GM12878 (cell line): ENCODE data around the gene SLC34A1. TPM values are rescaled to one million over a fixed set of nuclear protein-coding genes. Genes with fewer than 3 reads are reported as not detected.

Source experiments
- ATAC-seq: fragments of 200-7000 bp; cut with Tn5 transposase; 3 replicates; pipeline ENCODE4 v1.9.1; 2020; ENCODE audit warnings: mild to moderate bottlenecking, moderate library complexity
- BruUV-seq: library from RNA; stranded (reverse); fragments of 400-500 nt; replicated peaks from 2 replicates; lab custom pipeline; 2021; lab: Mats Ljungman, UMichigan
- CTCF ChIA-PET: fragments of 300-600 bp; sonication (Branson Sonifier 250); formaldehyde crosslinking; extraction: SDS; loops from one replicate; lab custom pipeline; 2021; ENCODE audit warnings: inconsistent platforms; lab: Yijun Ruan, JAX
- POLR2A ChIA-PET: fragments of 350-600 bp; formaldehyde crosslinking; extraction: SDS; loops from one replicate; lab custom pipeline; 2021; ENCODE audit warnings: inconsistent platforms; lab: Charles Lee
- RAD21 ChIA-PET: fragments of 300-600 bp; sonication (Branson Sonifier 250); formaldehyde crosslinking; loops from one replicate; lab custom pipeline; 2023; ENCODE audit warnings: antibody characterized with exemption; ENCODE audit not compliant: unreplicated experiment; lab: Charles Lee
- SMC1A ChIA-PET: fragments of 300-600 bp; sonication (Branson Sonifier 250); formaldehyde crosslinking; loops from one replicate; lab custom pipeline; 2023; ENCODE audit not compliant: unreplicated experiment, uncharacterized antibody; lab: Charles Lee
- DNase-seq: peaks from one replicate; pipeline ENCODE4 v3.0.0-alpha.2; 2011; ENCODE audit warnings: low read depth, low spot score
- FAIRE-seq: peaks from 3 replicates; lab custom pipeline; 2011; peaks lifted over from hg19 to GRCh38; lab: Jason Lieb, UNC
- H2AFZ ChIP-seq: 2 replicates; pipeline ENCODE4 v1.6.0; 2011; ENCODE audit warnings: low read depth, low read length, control low read depth; ENCODE audit not compliant: control insufficient read depth
- H3K27ac ChIP-seq: 2 replicates; pipeline ENCODE4 v1.5.1; 2011; ENCODE audit warnings: control low read depth; ENCODE audit not compliant: control insufficient read depth, insufficient read depth
- H3K27me3 ChIP-seq, 2 experiments: replicated peaks in 1 of 2; 2 replicates each; pipeline versions ENCODE4 v1.6.0 to v1.6.1; 2011; ENCODE audit warnings: low read length in 1 of 2; ENCODE audit not compliant: control insufficient read depth in 2 of 2, insufficient read depth in 2 of 2
- H3K36me3 ChIP-seq, 2 experiments: 2 replicates each; pipeline ENCODE4 v1.5.1; 2011; ENCODE audit warnings: low read length in 1 of 2; ENCODE audit not compliant: control insufficient read depth in 2 of 2, insufficient read depth in 2 of 2
- H3K4me1 ChIP-seq: 2 replicates; pipeline ENCODE4 v1.6.1; 2011; ENCODE audit warnings: mild to moderate bottlenecking, low read length, moderate library complexity, mixed read lengths; ENCODE audit not compliant: control insufficient read depth, insufficient read depth
- H3K4me2 ChIP-seq: 2 replicates; pipeline ENCODE4 v1.6.0; 2011; ENCODE audit warnings: control low read depth; ENCODE audit not compliant: control insufficient read depth, insufficient read depth
- H3K4me3 ChIP-seq: fragments of 200-600 bp; sonication (generic); 2 replicates; pipeline ENCODE4 v1.5.1; 2016
- H3K79me2 ChIP-seq: 2 replicates; pipeline ENCODE4 v1.6.0; 2011; ENCODE audit warnings: low read length; ENCODE audit not compliant: control insufficient read depth, insufficient read depth
- H3K9ac ChIP-seq: 2 replicates; pipeline ENCODE4 v1.8.0; 2011; ENCODE audit warnings: low read length, control low read depth, mixed read lengths; ENCODE audit not compliant: control insufficient read depth, insufficient read depth
- H3K9me3 ChIP-seq: replicated peaks from 3 replicates; pipeline ENCODE4 v1.5.1; 2011; ENCODE audit warnings: mild to moderate bottlenecking, low read length; ENCODE audit not compliant: control insufficient read depth, insufficient read depth
- H4K20me1 ChIP-seq: 2 replicates; pipeline ENCODE4 v1.6.0; 2011; ENCODE audit not compliant: control insufficient read depth, insufficient read depth
- IKZF1 ChIP-seq: fragments of 450-650 bp; conservative IDR thresholded peaks from 2 replicates; pipeline ENCODE4 v1.6.1; 2017; ENCODE audit warnings: antibody characterized with exemption, mild to moderate bottlenecking
- MTA2 ChIP-seq: fragments of 450-650 bp; IDR thresholded peaks from 2 replicates; pipeline ENCODE4 v1.6.1; 2016; ENCODE audit warnings: low read depth, mild to moderate bottlenecking, moderate library complexity
- MTA3 ChIP-seq: IDR thresholded peaks from 2 replicates; pipeline ENCODE4 v1.6.1; 2012; ENCODE audit warnings: low read length, inconsistent platforms, borderline replicate concordance
- PML ChIP-seq: IDR thresholded peaks from 2 replicates; pipeline ENCODE4 v1.6.1; 2012; ENCODE audit warnings: low read length, inconsistent platforms
- POLR2A ChIP-seq: IDR thresholded peaks from 2 replicates; pipeline ENCODE4 v1.6.1; 2011; ENCODE audit warnings: low read depth, mild to moderate bottlenecking, low read length
- SIN3A ChIP-seq: IDR thresholded peaks from 2 replicates; pipeline ENCODE4 v1.6.1; 2012; ENCODE audit warnings: low read depth, low read length, improper control_type of control experiment
- WGBS: methylation state at CpG from one replicate; pipeline ENCODE4 v1.1.6; 2016; ENCODE audit warnings: low lambda C conversion rate; ENCODE audit not compliant: insufficient replicate concordance, insufficient coverage; ENCODE audit errors: missing lambda C conversion rate; 5-methylcytosine and 5-hydroxymethylcytosine counted together
- in situ Hi-C: fragments of 300-500 bp; cut with MboI; formaldehyde crosslinking; loops from 9 replicates; pipeline ENCODE4 v1.14.3; 2018; ENCODE audit warnings: mixed read lengths
- intact Hi-C: fragments of 100-400 bp; cut with micrococcal nuclease; formaldehyde crosslinking; loops from one replicate; pipeline ENCODE4 v1.14.2; 2022; ENCODE audit not compliant: unreplicated experiment
- polyA plus RNA-seq, 11 experiments: library from polyadenylated mRNA; depleted of rRNA in 4 of 11; unstranded in 6 of 11; stranded (reverse) in 5 of 11; fragments of >200 nt; fragmentation: Nextera tagmentation in 4 of 11; fragmentation: Illumina TruSeq in 1 of 11; extraction: Ambion mirVana in 4 of 11; extraction: Trizol in 1 of 11; gene quantifications; 1 replicate in 1 of 11; 2 replicates in 10 of 11; pipeline versions ENCODE4 v1.2.1 to v1.2.3, GENCODE V29; 2011 to 2016; ENCODE audit warnings: inconsistent platforms in 2 of 11, missing spikeins in 2 of 11, low read depth in 1 of 11
- total RNA-seq, 4 experiments: library from RNA; depleted of rRNA in 3 of 4; stranded (reverse); fragments of >200 nt in 3 of 4; fragmentation: Illumina TruSeq in 1 of 4; extraction: Trizol in 1 of 4; gene quantifications; 2 replicates each; pipeline versions ENCODE4 v1.2.1 to v1.2.3, GENCODE V29; 2013 to 2021
- TF ChIP-seq, protein P1 (sequence below): IDR thresholded peaks from 2 replicates; pipeline ENCODE4 v1.6.1; 2012; ENCODE audit warnings: low read depth, low read length, improper control_type of control experiment
- TF ChIP-seq, protein P2 (sequence below): fragments of 450-650 bp; IDR thresholded peaks from 2 replicates; pipeline ENCODE4 v1.6.1; 2017; ENCODE audit warnings: mild to moderate bottlenecking, low read depth, inconsistent platforms; ENCODE audit not compliant: poor library complexity, severe bottlenecking

Gene SLC34A1
- total and polyA plus RNA-seq, 10 of the 15 experiments (the other 5 are each of a cell fraction or from before 2014, with no cell fraction given) = 0.03 to 0.14 (median 0.09) TPM; not detected in 2

DNA sequence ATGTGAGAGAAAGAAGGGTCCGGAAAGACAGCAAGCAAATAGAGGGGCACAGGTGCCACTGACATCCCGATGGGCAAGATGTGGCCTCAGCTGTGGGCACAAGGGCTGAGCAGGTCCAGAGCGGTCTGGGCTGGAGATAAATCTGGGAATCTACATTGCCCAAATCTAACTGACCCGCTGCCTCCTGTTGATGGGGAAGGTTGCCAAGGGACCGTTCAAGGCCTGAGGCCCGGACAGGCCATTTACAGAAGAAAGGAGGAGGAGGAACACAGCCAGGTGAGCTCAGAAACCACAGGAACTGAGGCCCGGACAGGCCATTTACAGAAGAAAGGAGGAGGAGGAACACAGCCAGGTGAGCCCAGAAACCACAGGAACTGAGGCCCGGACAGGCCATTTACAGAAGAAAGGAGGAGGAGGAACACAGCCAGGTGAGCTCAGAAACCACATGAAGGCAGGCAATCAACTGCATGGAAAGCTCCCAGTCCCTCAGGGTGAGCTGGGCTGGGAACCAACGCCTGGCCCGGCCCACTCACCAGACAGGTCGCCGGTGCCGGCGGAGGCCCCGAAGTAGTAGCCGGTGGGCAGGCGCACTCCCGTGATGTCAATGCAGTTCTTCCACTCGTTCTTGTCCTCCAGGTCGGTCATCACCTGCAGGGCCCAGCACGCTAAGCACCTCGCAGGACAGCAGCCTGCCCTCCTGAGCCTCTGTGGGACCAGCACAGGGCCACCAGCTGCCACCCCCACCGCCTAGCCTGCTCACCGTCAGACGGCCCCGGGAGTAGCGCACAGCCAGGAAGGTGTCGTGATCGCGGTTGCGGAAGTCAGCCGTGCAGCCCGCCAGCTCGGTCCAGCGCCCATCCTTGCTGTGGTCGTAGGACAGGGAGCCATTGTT lies 47.4 kb upstream of the SLC34A1 start:
- intact Hi-C loops = no loop called here
- H3K36me3 ChIP-seq = peaks cover 21 to 65% of the 10 kb centered on the region in 2 experiments
- no TSS peak for BruUV-seq
- SMC1A ChIA-PET = interaction anchor here (1.6 kb wide), 1 partner anchor 11 kb away, joined by 4 read pairs; no protein-coding TSS in a partner anchor
- no peak overlapping the region for H3K4me3 ChIP-seq
- peaks cover 11% of the 10 kb centered on the region for H3K79me2 ChIP-seq
- H3K9ac ChIP-seq = no peak overlapping the region
- no peaks in the 10 kb centered on the region for H4K20me1 ChIP-seq
- H3K4me1 ChIP-seq = no peaks in the 10 kb centered on the region
- POLR2A ChIA-PET = no interaction called here
- RAD21 ChIA-PET = interaction anchor here (1.1 kb wide), 1 partner anchor 53 kb away, joined by 3 read pairs; no protein-coding TSS in a partner anchor
- no peak overlapping the region for H3K27ac ChIP-seq
- no peak overlapping the region for H2AFZ ChIP-seq
- no peaks in the 10 kb centered on the region for H3K27me3 ChIP-seq
- H3K4me2 ChIP-seq = no peak overlapping the region
- no peaks in the 10 kb centered on the region; the same call in 1 of the 3 replicates for H3K9me3 ChIP-seq
- CTCF ChIA-PET = interaction anchor here (0.9 kb wide), 1 partner anchor 19 kb away, joined by 3 read pairs; no protein-coding TSS in a partner anchor
- WGBS = 98% methylated on average over 35 of the region's 36 CpGs
- FAIRE-seq (no peak), DNase-seq (no peak), ATAC-seq (no peak)
- in situ Hi-C loops = no loop called here
- TF ChIP-seq PML = no peak
- TF ChIP-seq POLR2A = peak; percentile 40; the same call in 1 of the 2 replicates
- TF ChIP-seq MTA3 = no peak
- no peak for TF ChIP-seq SIN3A
- TF ChIP-seq IKZF1 = no peak
- TF ChIP-seq, protein P1, sequence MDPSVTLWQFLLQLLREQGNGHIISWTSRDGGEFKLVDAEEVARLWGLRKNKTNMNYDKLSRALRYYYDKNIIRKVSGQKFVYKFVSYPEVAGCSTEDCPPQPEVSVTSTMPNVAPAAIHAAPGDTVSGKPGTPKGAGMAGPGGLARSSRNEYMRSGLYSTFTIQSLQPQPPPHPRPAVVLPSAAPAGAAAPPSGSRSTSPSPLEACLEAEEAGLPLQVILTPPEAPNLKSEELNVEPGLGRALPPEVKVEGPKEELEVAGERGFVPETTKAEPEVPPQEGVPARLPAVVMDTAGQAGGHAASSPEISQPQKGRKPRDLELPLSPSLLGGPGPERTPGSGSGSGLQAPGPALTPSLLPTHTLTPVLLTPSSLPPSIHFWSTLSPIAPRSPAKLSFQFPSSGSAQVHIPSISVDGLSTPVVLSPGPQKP = no peak
- TF ChIP-seq MTA2 = no peak
- TF ChIP-seq, protein P2, sequence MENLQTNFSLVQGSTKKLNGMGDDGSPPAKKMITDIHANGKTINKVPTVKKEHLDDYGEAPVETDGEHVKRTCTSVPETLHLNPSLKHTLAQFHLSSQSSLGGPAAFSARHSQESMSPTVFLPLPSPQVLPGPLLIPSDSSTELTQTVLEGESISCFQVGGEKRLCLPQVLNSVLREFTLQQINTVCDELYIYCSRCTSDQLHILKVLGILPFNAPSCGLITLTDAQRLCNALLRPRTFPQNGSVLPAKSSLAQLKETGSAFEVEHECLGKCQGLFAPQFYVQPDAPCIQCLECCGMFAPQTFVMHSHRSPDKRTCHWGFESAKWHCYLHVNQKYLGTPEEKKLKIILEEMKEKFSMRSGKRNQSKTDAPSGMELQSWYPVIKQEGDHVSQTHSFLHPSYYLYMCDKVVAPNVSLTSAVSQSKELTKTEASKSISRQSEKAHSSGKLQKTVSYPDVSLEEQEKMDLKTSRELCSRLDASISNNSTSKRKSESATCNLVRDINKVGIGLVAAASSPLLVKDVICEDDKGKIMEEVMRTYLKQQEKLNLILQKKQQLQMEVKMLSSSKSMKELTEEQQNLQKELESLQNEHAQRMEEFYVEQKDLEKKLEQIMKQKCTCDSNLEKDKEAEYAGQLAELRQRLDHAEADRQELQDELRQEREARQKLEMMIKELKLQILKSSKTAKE = no peak
